ENCODE results near the gene AMH. TPM values are rescaled to one million over a fixed set of nuclear protein-coding genes. Genes with fewer than 3 reads are reported as not detected.

AMH gene
- total and polyA plus RNA-seq, 2 of the 13 experiments (the other 11 are each of a cell fraction or from before 2014, with no cell fraction given), result 0.03 to 0.18 TPM

GRCh38 chr19:2234996-2235380, 14.1 kb upstream of the AMH start:
- Histone ChIP-seq H3K79me2 (ENCODE audit: insufficient read depth, low read length) (peaks cover 37% of the 10 kb centered on the region), H3K4me2 (ENCODE audit: low read depth, low read length) (peak overlapping the region; percentile 98), H3K27me3 (ENCODE audit: control insufficient read depth in 1 of 2, insufficient read depth in 2 of 2, low read length in 2 of 2) (no peaks in the 10 kb centered on the region), H2AFZ (ENCODE audit: low read length) (no peak overlapping the region), H3K4me1 (ENCODE audit: insufficient read depth, low read length) (peaks cover 60% of the 10 kb centered on the region), H3K4me3 (replicated peaks in 1 of 3; ENCODE audit: insufficient read depth in 1 of 3, low read depth in 2 of 3, low read length in 3 of 3) (peak overlapping the region; percentile 83 to 92 (median 87)), H3K9ac (ENCODE audit: insufficient read depth, low read depth, low read length) (peak overlapping the region; percentile 79), H4K20me1 (ENCODE audit: insufficient read depth, low read length) (peaks cover 29% of the 10 kb centered on the region), H3K27ac (ENCODE audit: extremely low read length, insufficient read depth, low read length) (peak overlapping the region; percentile 97), H3K9me3 (ENCODE audit: low read length) (no peaks in the 10 kb centered on the region), H3K36me3 (replicated peaks in 1 of 2; ENCODE audit: control insufficient read depth in 1 of 2, insufficient read depth in 2 of 2, low read length in 2 of 2) (peaks cover 12 to 18% of the 10 kb centered on the region in 2 experiments; a peak in 4 of 5 replicates)
- no peak for TF ChIP-seq DNMT1 (CRISPR knock-in tag; IDR thresholded peaks at IDR 0.05)
- no peak for TF ChIP-seq REL (CRISPR knock-in tag; conservative IDR thresholded peaks at IDR 0.05)
- no peak for TF ChIP-seq NFKB2 (CRISPR knock-in tag; IDR thresholded peaks at IDR 0.05; ENCODE audit: borderline replicate concordance)
- TF ChIP-seq KAT7 (CRISPR knock-in tag; IDR thresholded peaks at IDR 0.05; ENCODE audit: borderline replicate concordance), result no peak
- no peak for TF ChIP-seq ZNF687 (CRISPR knock-in tag; IDR thresholded peaks at IDR 0.05)
- TF ChIP-seq EZH2 (conservative IDR thresholded peaks at IDR 0.05; ENCODE audit: low read depth, low read length), result no peak
- no peak for TF ChIP-seq ZNF878 (CRISPR knock-in tag; IDR thresholded peaks at IDR 0.05)
- TF ChIP-seq KDM5A (IDR thresholded peaks at IDR 0.05; ENCODE audit: borderline replicate concordance, low read length), result no peak
- TF ChIP-seq ATF3 (CRISPR knock-in tag; IDR thresholded peaks at IDR 0.05), result no peak
- no peak for TF ChIP-seq KLF12 (CRISPR knock-in tag; IDR thresholded peaks at IDR 0.05; ENCODE audit: borderline replicate concordance)
- no peak for TF ChIP-seq EHMT2 (IDR thresholded peaks at IDR 0.05; ENCODE audit: borderline replicate concordance, low read depth, low read length)
- no peak for TF ChIP-seq TCF7 (IDR thresholded peaks at IDR 0.05; ENCODE audit: low read depth)
- TF ChIP-seq ZNF18 (CRISPR knock-in tag; IDR thresholded peaks at IDR 0.05; ENCODE audit: insufficient replicate concordance), result no peak
- no peak for TF ChIP-seq ATAD3A (CRISPR knock-in tag; IDR thresholded peaks at IDR 0.05)
- no peak for TF ChIP-seq PLSCR1 (CRISPR knock-in tag; IDR thresholded peaks at IDR 0.05; ENCODE audit: borderline replicate concordance)
- no peak for FAIRE-seq
- no peak for ATAC-seq
- CTCF ChIA-PET (ENCODE audit: low intra/inter-chr PET ratio, low total read pairs), result interaction anchor here (1.2 to 2.4 kb wide), 2 partner anchors 39 to 78 kb away, joined by 3 to 17 read pairs; no protein-coding TSS in a partner anchor
- BruUV-seq (replicated peaks), result no TSS peak
- DNase-seq (ENCODE audit: low spot score), result no peak
- POLR2A ChIA-PET, result interaction anchor here (0.6 to 2.1 kb wide), 22 partner anchors 9 to 174 kb away, joined by 3 to 12 read pairs (median 5); partner anchors contain the start of genes AP3D1 and DOT1L
- intact Hi-C loops (cut with micrococcal nuclease; ENCODE audit: unreplicated experiment), result loop anchor here (5.0 to 10.0 kb wide), 3 partner anchors 37 to 80 kb away; partner anchors contain the start of gene AP3D1
- in situ Hi-C loops (cut with HindIII; ENCODE audit: extremely low pct_ligation_motif_present, low pct_unique_long_range_greater_than_20kb), result loop anchor here (10.0 kb wide), 1 partner anchor 80 kb away; no protein-coding TSS in a partner anchor
- 84% methylated on average over 6 of the region's 6 CpGs for WGBS (ENCODE audit: low lambda C conversion rate)

Measured in HepG2 (cell line).